ELF-1 (cell line): ENCODE measurements around the gene ZNF605.
"Not testable (repeated sequence)": the region's sequence is repeated elsewhere in the genome, so short reads cannot be mapped to it uniquely, and the experiment has no call there.

Source experiments
- DNase-seq: peaks from one replicate; pipeline ENCODE4 v3.0.0-alpha.2; 2016; ENCODE audit warnings: low read depth, low spot score

The ZNF605 gene

GRCh38 chr12:132908145-132909029 lies 47.7 kb downstream of the ZNF605 start:
- peak; percentile 99 for DNase-seq

- not testable (repeated sequence) for DNase-seq
Observed at GRCh38 chr12:132907789-132908144, 48.3 kb downstream of the ZNF605 start.

GRCh38 chr12:132907216-132907615 lies 48.9 kb downstream of the ZNF605 start:
- no peak for DNase-seq

- DNase-seq, result peak; percentile 88
Observed at GRCh38 chr12:132904718-132905328, 51.3 kb downstream of the ZNF605 start.

DNA sequence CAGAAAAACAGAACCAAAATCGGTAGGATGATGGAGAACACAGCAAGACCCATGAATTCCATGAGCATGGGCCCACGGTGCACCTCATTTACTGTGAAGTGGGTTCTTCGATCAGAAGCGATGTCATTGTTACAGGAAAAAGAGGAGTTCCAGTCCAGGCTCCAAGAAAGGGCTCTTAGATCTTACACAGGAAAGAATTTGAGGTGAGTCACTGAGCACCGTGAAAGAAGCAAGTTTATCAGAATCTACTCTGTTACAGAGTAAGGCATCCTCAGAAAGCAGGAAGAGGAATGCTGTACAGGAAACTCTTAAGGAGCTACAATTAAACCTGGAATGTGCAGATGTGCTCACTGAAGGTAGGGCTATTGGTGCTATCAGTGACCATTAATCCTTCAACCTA lies 57.1 kb downstream of the ZNF605 start:
- peak; percentile 19 for DNase-seq

DNA sequence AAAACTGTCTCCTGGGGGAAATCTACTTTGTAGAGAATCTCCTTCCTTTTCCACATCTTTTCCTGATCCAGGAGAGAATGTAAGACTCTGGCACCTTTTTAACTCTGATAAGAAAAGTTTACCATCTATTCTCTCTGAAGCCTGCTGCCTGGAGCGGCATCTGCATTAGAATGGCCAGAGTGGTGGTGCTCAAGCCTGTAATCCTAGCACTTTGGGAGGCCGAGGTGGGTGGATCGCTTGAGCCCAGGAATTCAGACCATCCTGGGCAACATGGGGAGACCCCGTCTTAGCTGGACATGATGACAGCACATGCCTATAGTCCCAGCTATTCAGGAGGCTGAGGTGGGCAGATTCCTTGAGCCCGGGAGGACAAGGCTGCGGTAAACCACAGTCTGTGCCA lies 67.3 kb downstream of the ZNF605 start:
- peak; percentile 73 for DNase-seq

- peak; percentile 98 for DNase-seq
Observed at GRCh38 chr12:132887513-132888351, 68.4 kb downstream of the ZNF605 start, which contains the start of gene CHFR. TSS of gene CHFR (minus strand) at chr12:132887605. CDS start at chr12:132887328, 277 bp downstream.

- peak; percentile 22 for DNase-seq
Observed at GRCh38 chr12:132886529-132887477, 69.3 kb downstream of the ZNF605 start.

DNA sequence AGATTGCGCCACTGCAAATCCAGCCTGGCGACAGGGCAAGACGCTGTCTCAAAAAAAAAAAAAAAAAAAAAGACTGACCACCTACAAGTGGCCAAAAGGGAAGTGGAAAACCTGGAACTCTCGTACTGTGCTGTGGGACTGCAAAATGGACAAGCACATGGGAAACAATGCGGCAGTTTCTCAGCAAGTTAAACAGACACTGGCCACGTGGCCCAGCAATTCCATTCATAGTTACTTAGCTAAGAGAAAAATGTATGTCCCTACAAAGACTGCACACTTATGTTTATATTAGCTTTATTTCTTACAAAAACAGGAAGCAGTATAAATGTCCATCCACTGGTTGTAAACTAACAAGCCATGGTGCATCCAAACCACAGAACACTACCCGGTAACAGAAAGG lies 74.3 kb downstream of the ZNF605 start:
- DNase-seq, result no peak

DNA sequence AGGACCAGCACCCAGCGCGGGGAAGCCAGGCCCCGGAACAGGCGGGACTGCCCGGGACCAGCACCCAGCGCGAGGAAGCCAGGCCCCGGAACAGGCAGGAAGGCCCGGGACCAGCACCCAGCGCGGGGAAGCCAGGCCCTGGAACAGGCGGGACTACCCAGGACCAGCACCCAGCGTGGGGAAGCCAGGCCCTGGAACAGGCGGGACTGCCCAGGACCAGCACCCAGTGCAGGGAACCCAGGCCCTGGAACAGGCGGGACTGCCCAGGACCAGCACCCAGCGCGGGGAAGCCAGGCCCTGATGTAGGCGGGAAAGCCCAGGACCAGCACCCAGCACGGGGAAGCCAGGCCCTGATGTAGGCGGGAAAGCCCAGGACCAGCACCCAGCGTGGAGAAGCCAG lies 81.5 kb downstream of the ZNF605 start:
- not testable (repeated sequence) for DNase-seq

- DNase-seq, result no peak
Observed at GRCh38 chr12:132874175-132874574, 81.9 kb downstream of the ZNF605 start.

DNA sequence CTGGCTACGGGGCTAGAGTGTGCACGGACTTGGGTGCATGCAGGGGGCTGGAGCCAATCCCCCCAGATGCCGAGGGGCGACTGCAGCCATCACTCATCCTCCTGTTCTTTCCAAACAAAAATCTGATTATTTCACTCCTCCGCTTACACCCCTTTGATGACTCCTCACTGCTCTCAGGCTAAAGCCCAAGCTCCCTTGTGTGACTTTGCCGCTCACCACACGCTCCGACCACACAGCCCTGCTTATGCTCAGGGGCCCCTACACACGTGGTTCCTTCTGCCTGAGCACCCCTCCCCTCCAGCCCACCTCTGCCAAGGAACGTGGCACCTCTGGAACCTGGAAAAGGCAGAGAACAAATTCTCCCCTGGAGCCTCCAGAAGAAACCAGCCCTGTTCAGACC lies 82.4 kb downstream of the ZNF605 start:
- no peak for DNase-seq

DNA sequence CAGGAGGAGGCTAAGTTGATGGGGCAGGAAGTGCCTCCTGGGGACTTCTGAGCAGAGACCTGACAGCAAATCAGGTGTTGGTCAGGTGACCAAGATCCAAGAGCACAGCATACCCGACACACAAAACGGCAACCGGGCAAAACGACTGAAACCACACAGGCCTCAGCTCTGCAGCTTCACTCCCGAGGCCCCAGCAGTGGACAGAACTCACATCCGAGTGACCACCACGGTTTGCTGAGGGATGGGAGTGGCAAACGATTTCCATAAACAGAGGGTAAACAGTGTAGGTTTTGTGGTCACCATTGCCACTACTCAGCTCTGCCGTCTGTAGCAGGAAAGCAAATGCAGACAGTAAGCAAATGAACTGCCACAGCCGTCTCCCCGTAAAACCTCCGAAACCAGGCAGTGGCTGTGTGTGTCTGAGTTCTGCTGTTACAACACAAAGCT lies 83.1 kb downstream of the ZNF605 start:
- no peak for DNase-seq

DNA sequence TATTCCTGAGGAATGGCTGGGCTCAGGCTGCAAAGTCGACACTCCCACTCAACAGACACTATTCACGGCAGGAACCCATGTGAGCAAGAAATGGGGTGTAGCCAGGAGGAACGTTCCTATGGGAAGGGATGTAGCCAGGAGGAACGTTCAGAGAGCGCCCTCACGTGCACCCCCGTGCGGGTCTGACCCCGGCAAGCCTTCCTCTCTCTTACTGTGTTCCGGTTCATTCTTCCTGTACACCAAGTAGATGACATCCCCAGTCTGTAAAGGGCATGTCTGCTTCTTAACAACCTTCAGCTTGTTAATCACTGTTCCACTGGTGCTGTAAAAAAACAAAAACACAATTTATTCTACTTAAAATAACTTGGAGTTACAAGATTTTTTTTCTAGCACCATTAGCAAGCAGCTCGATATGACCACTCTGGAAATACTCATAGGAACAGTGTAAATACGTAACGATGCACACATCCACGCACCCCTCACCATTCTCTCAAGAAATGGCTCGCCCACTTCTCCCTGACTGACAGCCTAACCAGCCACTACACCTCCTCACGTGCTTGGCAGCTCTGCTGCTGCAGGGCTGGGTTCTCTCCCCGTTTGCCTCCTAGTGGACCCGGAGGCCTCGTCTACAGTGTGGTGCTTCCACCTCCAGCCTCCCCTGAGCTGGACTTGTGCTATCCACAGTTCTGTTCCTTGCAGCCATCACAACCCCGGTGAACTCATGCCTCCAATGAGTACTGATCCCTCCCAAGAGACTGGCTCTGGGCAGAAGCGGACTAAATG lies 83.8 kb downstream of the ZNF605 start:
- DNase-seq, result no peak

DNA sequence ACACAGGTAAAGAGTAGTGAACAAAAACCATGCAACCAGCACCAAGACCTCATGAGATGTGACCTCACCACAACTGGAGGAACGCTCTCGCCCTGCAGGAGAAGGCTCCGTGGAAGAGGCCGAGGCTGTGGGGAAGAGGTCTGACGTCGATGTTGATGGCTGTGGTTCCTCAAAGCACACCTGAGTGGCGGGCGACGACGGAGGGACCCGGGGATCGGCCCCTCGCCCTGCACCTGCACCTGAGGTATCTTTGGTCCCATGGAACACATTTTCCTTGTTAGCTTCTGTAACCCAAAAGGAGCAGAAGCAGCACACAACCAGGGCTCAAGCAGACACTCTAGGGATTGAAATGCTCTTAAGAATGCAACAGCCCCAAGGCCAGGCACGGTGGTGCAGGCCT lies 86.6 kb downstream of the ZNF605 start:
- DNase-seq, result no peak
